OCI-LY1 (cell line): ENCODE results near the gene PI4K2B.
A peak's percentile ranks its signal among the peaks of the same experiment; 100 is the strongest.

Experiments
- H2AFZ ChIP-seq: fragments of 200-600 bp; sonication (generic), shearing (Covaris generic); 2 replicates; pipeline ENCODE4 v1.6.0; 2014; ENCODE audit warnings: antibody characterized with exemption, mild to moderate bottlenecking, low read length
- H3F3A ChIP-seq: fragments of 200-600 bp; sonication (generic), shearing (Covaris generic); 2 replicates; pipeline ENCODE4 v1.6.0; 2014; ENCODE audit warnings: mild to moderate bottlenecking, antibody characterized with exemption, low read length, moderate library complexity; ENCODE audit not compliant: insufficient read depth
- H3K27ac ChIP-seq: fragments of 200-600 bp; sonication (generic); 2 replicates; pipeline ENCODE4 v1.5.1; 2014; ENCODE audit warnings: low read length, mixed run types, mild to moderate bottlenecking, low read depth; ENCODE audit not compliant: poor library complexity, severe bottlenecking
- H3K27me3 ChIP-seq: fragments of 200-600 bp; sonication (generic); 2 replicates; pipeline ENCODE4 v1.6.0; 2014; ENCODE audit warnings: antibody characterized with exemption, mild to moderate bottlenecking, low read length, moderate library complexity; ENCODE audit not compliant: insufficient read depth
- H3K36me3 ChIP-seq: fragments of 200-600 bp; sonication (generic); 2 replicates; pipeline ENCODE4 v1.6.1; 2014; ENCODE audit warnings: mild to moderate bottlenecking, antibody characterized with exemption, low read length, moderate library complexity, mixed read lengths; ENCODE audit not compliant: insufficient read depth
- H3K4me1 ChIP-seq: fragments of 200-600 bp; sonication (generic); 2 replicates; pipeline ENCODE4 v1.5.1; 2014; ENCODE audit warnings: mild to moderate bottlenecking, low read length, moderate library complexity; ENCODE audit not compliant: insufficient read depth, severe bottlenecking
- H3K4me2 ChIP-seq: fragments of 200-600 bp; sonication (generic), shearing (Covaris generic); 2 replicates; pipeline ENCODE4 v1.6.1; 2014; ENCODE audit warnings: low read length
- H3K4me3 ChIP-seq: fragments of 200-600 bp; sonication (generic); 2 replicates; pipeline ENCODE4 v1.5.1; 2014; ENCODE audit warnings: low read length, low read depth, mild to moderate bottlenecking, mixed read lengths; ENCODE audit not compliant: poor library complexity, severe bottlenecking
- H3K79me2 ChIP-seq: fragments of 200-600 bp; shearing (Covaris generic); 2 replicates; pipeline ENCODE4 v1.6.1; 2016; ENCODE audit warnings: mixed run types, low read length, mixed read lengths; ENCODE audit not compliant: insufficient read depth
- H3K9ac ChIP-seq: fragments of 200-600 bp; sonication (generic), shearing (Covaris generic); 2 replicates; pipeline ENCODE4 v1.6.1; 2014; ENCODE audit warnings: mild to moderate bottlenecking, low read length, mixed read lengths
- H3K9me2 ChIP-seq: fragments of 200-600 bp; sonication (generic), shearing (Covaris generic); 2 replicates; pipeline ENCODE4 v1.6.1; 2014; ENCODE audit warnings: low read depth, mild to moderate bottlenecking, low read length, mixed read lengths
- H3K9me3 ChIP-seq: fragments of 200-600 bp; shearing (Covaris generic); 2 replicates; pipeline ENCODE4 v1.6.1; 2014; ENCODE audit warnings: low read length, mixed read lengths
- H4K20me1 ChIP-seq: fragments of 200-600 bp; sonication (generic), shearing (Covaris generic); 2 replicates; pipeline ENCODE4 v1.6.0; 2016; ENCODE audit warnings: mild to moderate bottlenecking, low read length; ENCODE audit not compliant: insufficient read depth
- EZH2 ChIP-seq: fragments of 200-600 bp; sonication (generic), shearing (Covaris generic); IDR thresholded peaks from 2 replicates; pipeline ENCODE4 v1.8.0; 2017; ENCODE audit warnings: borderline replicate concordance, mixed run types, mild to moderate bottlenecking, antibody characterized with exemption, low read length, moderate library complexity, mixed read lengths
- TF ChIP-seq, protein P1 (sequence below): fragments of 200-600 bp; sonication (generic), shearing (Covaris generic); IDR thresholded peaks from 2 replicates; pipeline ENCODE4 v1.5.1; 2017; ENCODE audit warnings: mild to moderate bottlenecking, antibody characterized with exemption, low read length, moderate library complexity, mixed read lengths

The PI4K2B gene

DNA sequence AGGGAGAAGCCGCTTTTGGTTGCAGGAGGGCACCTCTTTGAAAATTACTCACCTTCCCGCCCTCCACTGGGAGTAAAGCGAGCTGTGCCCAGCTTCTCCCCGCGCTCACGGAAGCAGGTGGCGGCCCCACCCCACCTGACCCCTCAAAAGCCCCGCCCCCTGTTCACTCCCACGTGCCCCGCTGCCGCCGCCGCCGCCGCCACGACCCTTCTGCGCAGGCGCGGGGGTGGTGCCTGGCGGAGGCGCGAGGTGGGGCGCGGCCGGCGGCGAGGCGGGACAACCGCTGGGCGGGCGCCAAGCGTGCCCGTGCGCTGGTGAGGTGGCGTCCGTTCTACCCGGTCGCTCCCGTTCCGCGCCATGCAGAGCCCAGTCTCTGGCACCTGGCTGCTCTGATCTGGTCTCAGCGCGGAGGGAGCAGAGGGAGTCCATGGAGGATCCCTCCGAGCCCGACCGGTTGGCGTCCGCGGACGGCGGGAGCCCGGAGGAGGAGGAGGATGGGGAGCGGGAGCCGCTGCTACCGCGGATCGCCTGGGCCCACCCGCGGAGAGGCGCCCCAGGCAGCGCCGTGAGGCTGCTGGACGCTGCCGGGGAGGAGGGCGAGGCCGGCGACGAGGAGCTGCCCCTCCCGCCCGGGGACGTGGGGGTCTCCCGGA is at the start of gene PI4K2B:
Gene PI4K2B, plus strand, starts transcription at position 297 of the 653 bp plus-strand sequence. Its CDS starts 131 bp downstream, at position 428.
- TF ChIP-seq, protein P1, sequence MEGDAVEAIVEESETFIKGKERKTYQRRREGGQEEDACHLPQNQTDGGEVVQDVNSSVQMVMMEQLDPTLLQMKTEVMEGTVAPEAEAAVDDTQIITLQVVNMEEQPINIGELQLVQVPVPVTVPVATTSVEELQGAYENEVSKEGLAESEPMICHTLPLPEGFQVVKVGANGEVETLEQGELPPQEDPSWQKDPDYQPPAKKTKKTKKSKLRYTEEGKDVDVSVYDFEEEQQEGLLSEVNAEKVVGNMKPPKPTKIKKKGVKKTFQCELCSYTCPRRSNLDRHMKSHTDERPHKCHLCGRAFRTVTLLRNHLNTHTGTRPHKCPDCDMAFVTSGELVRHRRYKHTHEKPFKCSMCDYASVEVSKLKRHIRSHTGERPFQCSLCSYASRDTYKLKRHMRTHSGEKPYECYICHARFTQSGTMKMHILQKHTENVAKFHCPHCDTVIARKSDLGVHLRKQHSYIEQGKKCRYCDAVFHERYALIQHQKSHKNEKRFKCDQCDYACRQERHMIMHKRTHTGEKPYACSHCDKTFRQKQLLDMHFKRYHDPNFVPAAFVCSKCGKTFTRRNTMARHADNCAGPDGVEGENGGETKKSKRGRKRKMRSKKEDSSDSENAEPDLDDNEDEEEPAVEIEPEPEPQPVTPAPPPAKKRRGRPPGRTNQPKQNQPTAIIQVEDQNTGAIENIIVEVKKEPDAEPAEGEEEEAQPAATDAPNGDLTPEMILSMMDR, result no peak
- TF ChIP-seq EZH2, result no peak
- Histone ChIP-seq H3K27ac (peak within 1 kb of the TSS; percentile 84), H3F3A (no peaks in the 10 kb centered on the region), H3K36me3 (peaks cover 4% of the 10 kb centered on the region), H2AFZ (no peak within 1 kb of the TSS), H3K9me2 (no peaks in the 10 kb centered on the region), H3K9ac (peak within 1 kb of the TSS; percentile 84), H4K20me1 (no peaks in the 10 kb centered on the region), H3K4me3 (peak within 1 kb of the TSS; percentile 80), H3K27me3 (no peaks in the 10 kb centered on the region), H3K4me1 (peaks cover 12% of the 10 kb centered on the region), H3K79me2 (peaks cover 24% of the 10 kb centered on the region), H3K9me3 (no peaks in the 10 kb centered on the region), H3K4me2 (peak within 1 kb of the TSS; percentile 96)

DNA sequence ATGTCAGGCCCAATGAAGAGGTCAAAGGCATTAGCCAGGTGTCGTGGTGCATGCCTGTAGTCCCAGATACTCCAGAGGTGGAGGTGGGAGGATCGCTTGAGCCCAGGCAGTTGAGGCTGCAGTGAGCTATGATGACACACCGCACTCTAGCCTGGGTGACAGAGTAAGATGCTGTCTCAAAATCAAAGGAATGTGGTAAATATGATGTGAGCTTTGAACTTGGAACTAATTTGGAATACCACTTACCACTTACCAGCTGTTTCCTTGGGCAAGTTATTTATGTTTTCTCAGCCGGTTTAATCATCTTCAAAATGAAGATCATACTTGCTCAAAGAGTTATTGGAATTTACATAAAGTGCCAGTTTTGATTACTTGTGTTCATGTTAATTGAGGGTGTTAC is 49.8 kb upstream of the PI4K2B start:
- H2AFZ ChIP-seq, result no peak overlapping the region
- no peak overlapping the region for H3K9ac ChIP-seq
- no peaks in the 10 kb centered on the region for H3F3A ChIP-seq
- TF ChIP-seq, protein P1, result no peak
- no peak for TF ChIP-seq EZH2
- H3K4me1 ChIP-seq, result no peaks in the 10 kb centered on the region
- H4K20me1 ChIP-seq, result no peaks in the 10 kb centered on the region
- H3K4me3 ChIP-seq, result no peak overlapping the region
- no peaks in the 10 kb centered on the region for H3K79me2 ChIP-seq
- no peaks in the 10 kb centered on the region for H3K27me3 ChIP-seq
- no peaks in the 10 kb centered on the region for H3K9me3 ChIP-seq
- H3K9me2 ChIP-seq, result no peaks in the 10 kb centered on the region
- no peak overlapping the region for H3K4me2 ChIP-seq
- H3K36me3 ChIP-seq, result no peaks in the 10 kb centered on the region
- H3K27ac ChIP-seq, result no peak overlapping the region

DNA sequence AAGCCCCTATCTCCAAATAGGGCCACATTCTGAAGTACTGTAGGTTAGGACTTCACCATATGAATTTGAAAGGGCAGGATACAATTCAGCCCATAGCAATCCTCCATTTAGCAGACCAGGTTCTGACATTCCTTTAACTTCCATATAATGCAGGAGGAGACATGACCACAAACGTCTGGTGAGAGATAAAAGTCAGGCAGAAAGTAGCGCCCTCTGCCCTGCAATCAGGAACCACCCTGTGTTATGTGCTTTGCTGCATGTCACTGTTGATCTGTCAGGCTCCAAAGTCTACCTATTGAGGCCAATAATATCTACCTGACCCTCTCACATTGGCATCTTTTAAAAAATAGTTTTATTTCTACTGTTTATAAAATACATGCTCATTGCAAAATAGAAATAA is 43.4 kb upstream of the PI4K2B start:
- Histone ChIP-seq H2AFZ (no peak overlapping the region), H3K27ac (no peak overlapping the region), H3K79me2 (no peaks in the 10 kb centered on the region), H3K9me3 (no peaks in the 10 kb centered on the region), H3K36me3 (no peaks in the 10 kb centered on the region), H3K9me2 (no peaks in the 10 kb centered on the region), H3K27me3 (no peaks in the 10 kb centered on the region), H3F3A (no peaks in the 10 kb centered on the region), H3K4me3 (no peak overlapping the region), H4K20me1 (no peaks in the 10 kb centered on the region), H3K4me1 (no peaks in the 10 kb centered on the region), H3K4me2 (no peak overlapping the region), H3K9ac (no peak overlapping the region)
- TF ChIP-seq, protein P1, result no peak
- TF ChIP-seq EZH2, result no peak
